HG03520 (cell line): ENCODE measurements around the gene DPP10.
A peak's percentile ranks its signal among the peaks of the same experiment; 100 is the strongest.
"Not testable (repeated sequence)": the region's sequence is repeated elsewhere in the genome, so short reads cannot be mapped to it uniquely, and the experiment has no call there.

Experiments
- ATAC-seq: cut with Tn5 transposase; IDR thresholded peaks from one replicate; pipeline ENCODE4 v1.9.1; 2021; ENCODE audit warnings: mild to moderate bottlenecking, moderate library complexity; ENCODE audit not compliant: unreplicated experiment

DPP10 gene

DNA sequence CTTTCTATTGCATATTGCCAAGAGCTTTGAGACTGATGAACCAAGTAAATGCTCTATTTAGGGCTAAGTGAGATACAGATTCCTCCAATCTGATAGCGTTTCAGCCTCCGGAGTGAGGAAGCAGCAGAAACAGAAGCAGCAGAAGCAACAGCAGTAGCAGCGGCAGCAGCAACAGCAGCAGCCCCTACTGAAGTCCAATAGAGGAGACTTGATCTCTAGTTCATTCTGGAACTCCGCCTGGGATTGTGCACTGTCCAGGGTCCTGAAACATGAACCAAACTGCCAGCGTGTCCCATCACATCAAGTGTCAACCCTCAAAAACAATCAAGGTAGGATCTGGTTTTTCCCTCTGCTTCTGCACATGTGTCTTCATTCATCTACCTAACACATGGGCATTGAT is at the start of gene DPP10:
Gene DPP10, plus strand, starts transcription at position 132 of the 400 bp plus-strand sequence.
- ATAC-seq = no peak

DNA sequence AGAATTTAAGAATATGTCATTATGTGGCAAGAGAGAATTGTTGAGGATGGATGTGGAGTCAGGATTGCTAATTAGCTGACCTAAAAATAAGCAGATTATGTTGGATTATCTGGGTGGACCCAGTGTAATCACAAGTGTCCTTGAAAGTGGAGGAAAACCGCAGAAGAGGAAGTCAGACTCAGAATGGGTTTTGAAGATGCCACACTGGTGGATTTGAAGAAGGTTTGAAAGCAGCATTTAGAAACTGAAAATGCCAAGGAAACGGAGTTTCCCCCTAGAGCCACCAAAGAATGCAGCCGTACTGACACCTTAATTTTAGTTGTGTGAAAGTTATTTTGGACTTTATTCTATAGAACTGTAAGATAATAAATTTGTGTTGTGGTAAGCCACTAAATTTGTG is 41.6 kb upstream of the DPP10 start:
- no peak for ATAC-seq

- peak; percentile 53 for ATAC-seq
These were observed 37.0 kb upstream of the DPP10 start for GRCh38 chr2:114405247-114406116.

- ATAC-seq = no peak
These were observed 36.1 kb upstream of the DPP10 start for GRCh38 chr2:114406347-114406746.

GRCh38 chr2:114407353-114407752 is 35.1 kb upstream of the DPP10 start:
- ATAC-seq = not testable (repeated sequence)

DNA sequence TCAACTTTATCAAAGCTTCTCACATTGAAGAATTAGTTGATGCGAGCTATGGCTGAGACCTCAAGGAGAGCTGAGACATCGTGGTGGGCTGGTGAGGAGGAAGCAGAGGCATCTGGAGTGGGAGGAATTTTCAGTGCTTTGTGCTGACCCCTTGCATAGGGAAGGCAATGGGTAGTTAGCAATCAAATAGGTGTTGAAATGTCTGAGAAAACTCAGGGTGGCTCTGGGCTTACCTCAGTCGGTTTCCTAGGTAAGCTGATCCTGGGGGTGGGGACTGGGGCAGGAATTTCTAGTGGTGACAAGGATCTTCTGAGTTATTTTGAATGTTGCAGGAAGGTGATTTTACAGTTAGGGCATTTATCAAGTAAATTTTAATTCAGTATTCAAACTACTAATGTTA is 20.7 kb upstream of the DPP10 start:
- no peak for ATAC-seq

GRCh38 chr2:114424699-114425098 is 17.7 kb upstream of the DPP10 start:
- ATAC-seq = no peak

DNA sequence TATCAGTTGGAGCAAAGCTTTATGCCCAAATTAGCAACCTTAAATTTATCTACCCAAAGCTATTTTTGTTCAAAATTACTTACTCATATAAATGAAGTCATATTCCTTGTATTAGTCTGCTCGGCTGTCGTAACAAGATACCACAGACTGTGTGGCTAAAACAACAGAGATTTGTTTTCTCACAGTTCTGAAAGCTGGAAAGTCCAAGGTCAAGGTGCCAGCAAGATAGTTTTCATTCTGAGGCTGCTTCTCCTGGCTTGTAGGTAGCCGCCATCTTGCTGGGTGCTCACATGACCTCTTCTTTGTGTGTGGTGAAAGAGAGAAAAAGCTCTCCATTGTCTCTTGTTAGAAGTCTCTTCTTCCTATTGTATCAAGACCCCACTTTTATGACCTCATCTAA is 15.7 kb upstream of the DPP10 start:
- no peak for ATAC-seq

DNA sequence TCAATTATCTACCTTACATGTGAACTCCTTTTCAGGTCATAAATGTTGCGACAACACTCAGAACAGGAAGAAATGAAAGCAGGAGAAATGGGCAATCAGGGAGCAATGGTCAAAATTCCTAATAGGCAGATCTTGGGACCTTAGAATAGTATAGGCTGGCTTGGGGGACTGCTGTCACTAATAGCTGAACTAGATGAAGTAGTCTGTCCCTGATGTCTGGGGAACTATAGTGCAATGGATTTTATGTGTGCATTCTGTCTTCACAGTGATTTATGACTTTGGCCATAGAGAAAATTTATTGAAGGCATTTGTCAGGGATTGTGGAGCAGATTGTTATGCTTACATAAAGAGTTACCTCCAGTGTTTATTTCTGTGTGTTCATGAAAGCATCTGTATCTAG is 6.1 kb upstream of the DPP10 start:
- no peak for ATAC-seq

DNA sequence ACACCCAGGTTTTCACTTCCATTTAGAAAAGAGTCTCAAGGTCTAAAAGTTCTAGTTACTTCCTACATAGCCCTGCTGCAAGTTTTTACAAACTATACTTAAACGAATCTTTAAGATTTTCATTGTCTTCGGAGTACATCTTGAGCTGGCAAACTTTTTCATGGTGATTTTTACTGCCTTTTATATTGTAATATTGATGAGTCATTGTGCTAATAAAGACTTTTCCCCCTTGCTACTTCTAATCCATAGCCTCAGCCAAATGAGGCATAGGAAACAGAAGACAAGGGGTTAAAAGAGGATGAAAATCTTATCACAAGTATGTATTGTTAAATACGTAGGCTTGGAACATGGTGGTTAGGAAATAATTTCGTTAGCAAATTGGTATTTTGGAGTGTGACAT is 4.1 kb downstream of the DPP10 start:
- no peak for ATAC-seq

- no peak for ATAC-seq
These were observed 8.2 kb downstream of the DPP10 start for GRCh38 chr2:114450639-114451038.

- ATAC-seq = no peak
These were observed 14.1 kb downstream of the DPP10 start for GRCh38 chr2:114456566-114456965.

- no peak for ATAC-seq
These were observed 15.5 kb downstream of the DPP10 start for GRCh38 chr2:114457956-114458355.

DNA sequence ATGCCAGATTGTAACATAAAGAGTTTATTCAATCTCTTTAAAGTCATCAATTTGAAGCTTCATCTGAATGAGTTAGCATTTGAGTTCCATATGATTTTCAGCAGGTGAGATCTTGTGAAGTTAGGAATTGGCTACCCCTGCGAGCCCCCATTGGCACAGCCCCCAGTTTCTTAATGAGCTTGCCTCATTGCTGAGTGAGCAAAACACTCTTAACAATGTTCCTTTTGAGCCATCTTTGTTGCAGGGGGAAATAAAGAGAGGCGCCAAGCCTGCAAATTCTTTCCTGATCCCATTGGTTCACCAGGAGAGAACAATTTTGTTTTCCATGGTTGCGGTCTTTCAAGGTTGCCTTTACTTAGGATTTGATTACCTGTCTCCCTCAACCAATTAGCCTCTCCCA is 18.7 kb downstream of the DPP10 start:
- no peak for ATAC-seq

GRCh38 chr2:114464961-114465706 is 22.7 kb downstream of the DPP10 start:
- ATAC-seq = no peak

DNA sequence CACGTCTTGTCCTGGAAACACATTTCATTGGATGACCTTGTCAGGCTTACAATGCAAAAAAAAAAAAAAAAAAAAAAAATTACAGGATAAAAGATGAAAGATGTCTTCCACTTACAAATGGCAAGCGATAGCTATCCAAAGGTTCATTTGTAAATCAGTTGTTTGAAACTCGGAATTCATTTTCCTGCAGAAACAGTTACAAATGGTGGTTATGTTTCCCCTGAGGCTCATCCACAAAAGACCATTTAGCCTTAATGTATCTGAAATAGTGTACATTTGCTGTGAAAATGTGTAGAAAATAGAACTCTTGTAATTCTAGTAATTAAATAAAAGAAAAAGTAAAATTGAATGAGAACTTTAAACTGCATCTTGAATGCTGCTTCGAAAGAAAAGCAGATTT is 25.9 kb downstream of the DPP10 start:
- ATAC-seq = no peak

DNA sequence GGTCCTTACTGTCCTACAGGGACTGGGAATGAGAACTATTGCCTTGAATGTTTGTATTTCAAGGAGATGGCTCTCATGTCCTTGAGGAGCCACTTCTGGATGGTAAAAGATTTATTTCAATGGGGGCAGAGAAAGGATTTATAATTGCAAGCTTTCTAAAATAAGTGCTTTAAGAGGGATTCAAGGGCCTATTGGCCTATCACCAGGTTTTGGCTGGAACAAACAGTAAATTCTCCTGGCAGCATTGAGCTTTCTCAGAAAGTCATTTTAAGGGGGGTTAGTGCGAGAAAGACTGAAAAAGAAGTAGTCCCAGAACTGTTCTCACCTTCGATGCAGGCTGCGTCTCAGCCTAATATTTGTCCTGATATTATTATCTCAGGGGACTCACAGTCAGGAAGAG is 29.8 kb downstream of the DPP10 start:
- ATAC-seq = no peak

GRCh38 chr2:114472726-114473125 is 30.3 kb downstream of the DPP10 start:
- no peak for ATAC-seq

DNA sequence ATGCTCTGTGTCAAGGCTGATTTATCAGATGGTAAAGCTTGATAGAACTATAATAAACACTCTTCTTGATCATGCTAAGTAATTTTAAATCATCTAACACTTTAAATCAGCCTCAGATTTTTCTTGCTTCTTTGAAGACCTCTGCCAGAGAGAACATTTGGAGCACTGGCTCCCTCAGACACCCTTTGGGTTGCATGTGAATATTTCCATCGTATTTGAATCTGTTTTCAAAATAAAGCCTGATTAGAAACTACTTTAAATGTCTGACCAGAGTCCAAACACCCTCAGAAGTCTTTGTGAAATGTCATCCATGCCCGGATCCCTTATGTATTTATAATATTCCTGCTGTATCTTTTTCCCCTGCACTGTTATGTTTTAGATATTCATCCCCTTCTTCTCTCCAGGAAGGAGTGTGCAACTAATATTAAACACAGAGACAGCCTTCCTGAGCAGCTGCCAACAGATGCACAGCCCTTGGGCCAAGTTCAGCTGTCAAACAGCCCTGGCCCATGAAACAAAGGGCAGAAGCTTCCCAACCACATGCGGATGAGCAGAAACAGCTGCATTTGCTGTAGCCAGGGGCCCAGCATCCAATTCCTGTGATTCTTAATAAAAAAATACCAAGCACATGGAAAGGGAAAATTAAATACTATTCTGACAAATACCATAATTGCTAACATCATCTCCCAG is 46.5 kb downstream of the DPP10 start:
- ATAC-seq = no peak

DNA sequence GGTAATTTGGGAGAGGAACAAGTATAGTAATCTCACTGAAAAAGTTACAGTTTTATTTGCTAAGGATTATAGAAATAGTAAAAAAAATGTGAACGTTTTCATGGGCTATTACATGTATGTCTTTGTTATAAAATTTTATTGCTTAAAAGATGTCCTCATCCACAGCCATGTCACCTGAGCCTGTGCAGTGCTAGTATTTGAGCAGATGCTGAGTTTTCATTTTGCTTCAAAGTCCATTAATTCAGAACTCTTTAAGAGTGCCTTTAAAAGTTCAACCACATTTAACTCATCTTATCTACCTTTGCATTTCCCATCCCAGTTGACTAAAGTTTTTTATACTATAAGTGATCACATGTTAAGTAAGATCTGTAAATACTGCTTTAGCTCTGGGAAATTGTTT is 52.6 kb downstream of the DPP10 start:
- ATAC-seq = no peak

- ATAC-seq = no peak
These were observed 54.5 kb downstream of the DPP10 start for GRCh38 chr2:114496959-114497358.

DNA sequence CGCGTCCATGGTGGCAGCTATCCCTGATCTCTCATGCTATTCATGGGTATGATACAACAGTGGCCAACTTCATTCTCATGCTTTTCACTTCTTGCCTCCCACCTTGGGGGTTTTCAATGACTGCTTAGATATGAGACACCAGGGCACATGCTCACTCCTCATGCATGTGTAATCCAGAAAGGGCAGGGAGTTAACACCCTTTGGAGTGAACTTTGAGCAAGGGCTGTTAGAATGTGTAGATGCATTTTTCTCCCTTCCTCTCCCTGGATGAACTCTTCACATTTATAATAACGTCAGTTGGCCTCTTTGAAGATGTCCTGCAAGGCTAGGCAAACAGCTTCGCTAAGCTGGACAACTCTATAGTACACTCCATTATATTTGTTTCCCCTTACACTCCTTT is 56.7 kb downstream of the DPP10 start:
- no peak for ATAC-seq
